GM12878 (cell line): ENCODE measurements around the gene NGF. TPM values are rescaled to one million over a fixed set of nuclear protein-coding genes. Genes with fewer than 3 reads are reported as not detected.

Source experiments
- DPF2 ChIP-seq: fragments of 450-650 bp; IDR thresholded peaks from 2 replicates; pipeline ENCODE4 v1.6.1; 2017; ENCODE audit warnings: mild to moderate bottlenecking
- IRF4 ChIP-seq: IDR thresholded peaks from 2 replicates; pipeline ENCODE4 v1.6.1; 2011; ENCODE audit warnings: low read depth, low read length
- PAX5 ChIP-seq: IDR thresholded peaks from 2 replicates; pipeline ENCODE4 v1.6.1; 2011; ENCODE audit warnings: low read depth, low read length, borderline replicate concordance
- POLR2AphosphoS2 ChIP-seq: IDR thresholded peaks from 2 replicates; pipeline ENCODE4 v1.6.1; 2011; ENCODE audit warnings: low read depth, mild to moderate bottlenecking, low read length, improper control_type of control experiment, moderate library complexity
- RAD51 ChIP-seq: fragments of 450-650 bp; IDR thresholded peaks from 2 replicates; pipeline ENCODE4 v1.6.1; 2016; ENCODE audit warnings: moderate library complexity, mild to moderate bottlenecking, inconsistent platforms
- RB1 ChIP-seq: fragments of 450-650 bp; formaldehyde crosslinking; IDR thresholded peaks from 2 replicates; pipeline ENCODE4 v1.6.1; 2017; ENCODE audit warnings: mild to moderate bottlenecking, borderline replicate concordance
- SKIL ChIP-seq: fragments of 450-650 bp; IDR thresholded peaks from 2 replicates; pipeline ENCODE4 v1.6.1; 2017; ENCODE audit warnings: mild to moderate bottlenecking, low read depth, inconsistent platforms; ENCODE audit not compliant: poor library complexity, severe bottlenecking
- SMARCA5 ChIP-seq: fragments of 450-650 bp; IDR thresholded peaks from 2 replicates; pipeline ENCODE4 v1.6.1; 2017; ENCODE audit warnings: mild to moderate bottlenecking
- TCF7 ChIP-seq: IDR thresholded peaks from 2 replicates; pipeline ENCODE4 v1.6.1; 2014; ENCODE audit warnings: antibody characterized with exemption, borderline replicate concordance
- ZBTB40 ChIP-seq: fragments of 450-650 bp; IDR thresholded peaks from 2 replicates; pipeline ENCODE4 v1.6.1; 2016; ENCODE audit warnings: mild to moderate bottlenecking, moderate library complexity, borderline replicate concordance
- ZNF592 ChIP-seq: fragments of 450-650 bp; IDR thresholded peaks from 2 replicates; pipeline ENCODE4 v1.6.1; 2017; ENCODE audit warnings: mild to moderate bottlenecking, moderate library complexity
- polyA plus RNA-seq, 11 experiments: library from polyadenylated mRNA; depleted of rRNA in 4 of 11; unstranded in 6 of 11; stranded (reverse) in 5 of 11; fragments of >200 nt; fragmentation: Nextera tagmentation in 4 of 11; fragmentation: Illumina TruSeq in 1 of 11; extraction: Ambion mirVana in 4 of 11; extraction: Trizol in 1 of 11; gene quantifications; 1 replicate in 1 of 11; 2 replicates in 10 of 11; pipeline versions ENCODE4 v1.2.1 to v1.2.3, GENCODE V29; 2011 to 2016; ENCODE audit warnings: inconsistent platforms in 2 of 11, missing spikeins in 2 of 11, low read depth in 1 of 11
- total RNA-seq, 4 experiments: library from RNA; depleted of rRNA in 3 of 4; stranded (reverse); fragments of >200 nt in 3 of 4; fragmentation: Illumina TruSeq in 1 of 4; extraction: Trizol in 1 of 4; gene quantifications; 2 replicates each; pipeline versions ENCODE4 v1.2.1 to v1.2.3, GENCODE V29; 2013 to 2021

The NGF gene
- total and polyA plus RNA-seq, 10 of the 15 experiments (the other 5 are each of a cell fraction or from before 2014, with no cell fraction given), result not detected

GRCh38 chr1:115258302-115258866 is 79.7 kb downstream of the NGF start (continued):
- no peak for TF ChIP-seq ZNF592
- TF ChIP-seq DPF2, result no peak
- no peak for TF ChIP-seq SKIL
- no peak for TF ChIP-seq IRF4
- no peak for TF ChIP-seq POLR2AphosphoS2
- no peak for TF ChIP-seq TCF7
- no peak for TF ChIP-seq PAX5
- no peak for TF ChIP-seq RAD51
- no peak for TF ChIP-seq SMARCA5
- TF ChIP-seq RB1, result no peak
- no peak for TF ChIP-seq ZBTB40
